Measurements from ENCODE around the gene GCLM. TPM values are rescaled to one million over a fixed set of nuclear protein-coding genes. Genes with fewer than 3 reads are reported as not detected.

The GCLM gene
- total and polyA plus RNA-seq, 9 of the 15 experiments (the other 6 are each of a cell fraction or from before 2014, with no cell fraction given): 9.3 to 71.6 (median 24.5) TPM

- TF ChIP-seq SAFB (IDR thresholded peaks at IDR 0.05; ENCODE audit: borderline replicate concordance, low read depth, low read length) (0 out of 2 replicates have a peak, but pooled peaks have one; percentile 9), FOXA3 (CRISPR knock-in tag; conservative IDR thresholded peaks at IDR 0.05 in 1 of 2, IDR thresholded peaks at IDR 0.05 in 1 of 2) (no peak), NCOA6 (IDR thresholded peaks at IDR 0.05) (no peak), ZFP1 (CRISPR knock-in tag; IDR thresholded peaks at IDR 0.05) (no peak), CBX1 (IDR thresholded peaks at IDR 0.05; ENCODE audit: low read depth) (peak; percentile 65; the same call in 1 of the 2 replicates), CAMTA2 (CRISPR knock-in tag; conservative IDR thresholded peaks at IDR 0.05) (no peak), IFI16 (CRISPR knock-in tag; IDR thresholded peaks at IDR 0.05) (no peak), RBM14 (IDR thresholded peaks at IDR 0.05; ENCODE audit: borderline replicate concordance, insufficient read depth, low read depth, low read length) (no peak), U2AF2 (optimal IDR thresholded peaks at IDR 0.05; ENCODE audit: low read depth, low read length) (no peak), HNRNPH1 (optimal IDR thresholded peaks at IDR 0.05; ENCODE audit: low read depth, low read length) (no peak), ZNF146 (CRISPR knock-in tag; IDR thresholded peaks at IDR 0.05; ENCODE audit: unreplicated experiment) (no peak), MITF (IDR thresholded peaks at IDR 0.05) (peak; percentile 12; the same call in 1 of the 2 replicates), CUX1 (CRISPR knock-in tag; IDR thresholded peaks at IDR 0.05) (no peak), ZNF184 (CRISPR knock-in tag; IDR thresholded peaks at IDR 0.05) (no peak), ASH1L (IDR thresholded peaks at IDR 0.05; ENCODE audit: borderline replicate concordance, low read depth, partially characterized antibody) (no peak), ZNF282 (CRISPR knock-in tag; IDR thresholded peaks at IDR 0.05) (no peak), TCF7 (IDR thresholded peaks at IDR 0.05; ENCODE audit: borderline replicate concordance) (no peak), ELK3 (CRISPR knock-in tag; IDR thresholded peaks at IDR 0.05) (no peak)
- TF ChIP-seq, protein P1, sequence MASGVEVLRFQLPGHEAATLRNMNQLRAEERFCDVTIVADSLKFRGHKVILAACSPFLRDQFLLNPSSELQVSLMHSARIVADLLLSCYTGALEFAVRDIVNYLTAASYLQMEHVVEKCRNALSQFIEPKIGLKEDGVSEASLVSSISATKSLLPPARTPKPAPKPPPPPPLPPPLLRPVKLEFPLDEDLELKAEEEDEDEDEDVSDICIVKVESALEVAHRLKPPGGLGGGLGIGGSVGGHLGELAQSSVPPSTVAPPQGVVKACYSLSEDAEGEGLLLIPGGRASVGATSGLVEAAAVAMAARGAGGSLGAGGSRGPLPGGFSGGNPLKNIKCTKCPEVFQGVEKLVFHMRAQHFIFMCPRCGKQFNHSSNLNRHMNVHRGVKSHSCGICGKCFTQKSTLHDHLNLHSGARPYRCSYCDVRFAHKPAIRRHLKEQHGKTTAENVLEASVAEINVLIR (CRISPR knock-in tag; IDR thresholded peaks at IDR 0.05): no peak
Measured at GRCh38 chr1:93909146-93910050, at the start of gene GCLM (continued).

All from K562 (cell line).